Measurements from ENCODE around the gene ZFYVE26. TPM values are rescaled to one million over a fixed set of nuclear protein-coding genes. Genes with fewer than 3 reads are reported as not detected.

The ZFYVE26 gene
- total and polyA plus RNA-seq, 2 of the 8 experiments (the other 6 are each of a cell fraction or from before 2014, with no cell fraction given): 13.0 to 23.3 TPM

DNA sequence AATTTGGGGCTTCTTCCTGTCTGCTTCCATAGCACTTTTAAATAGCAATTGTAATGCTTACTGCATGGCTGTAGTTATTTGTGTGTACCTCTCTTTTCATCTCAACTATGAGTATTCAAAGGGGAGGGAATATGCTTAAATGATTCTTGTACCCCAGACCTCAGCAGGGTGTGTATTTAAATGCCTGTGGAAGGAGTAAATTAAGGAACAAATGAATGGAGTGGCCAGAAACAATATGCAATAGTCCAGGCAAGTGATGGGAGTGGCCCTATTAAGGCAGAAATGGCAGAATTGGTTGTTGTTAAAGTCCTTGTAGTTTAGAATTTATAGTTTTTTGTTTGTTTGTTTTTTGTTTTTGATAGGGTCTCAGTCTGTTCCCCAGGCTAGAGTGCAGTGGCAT is 4.7 kb upstream of the ZFYVE26 start:
- FAIRE-seq: no peak

More for the DNA sequence above, 4.7 kb upstream of the ZFYVE26 start:
- Histone ChIP-seq H2AK5ac (ENCODE audit: low read depth, low read length) (no peak overlapping the region), H3K4me3 (ENCODE audit: extremely low read depth in 1 of 4, insufficient read depth in 2 of 4, low read depth in 3 of 4, low read length in 4 of 4) (no peak overlapping the region), H2BK20ac (ENCODE audit: low read length) (no peak overlapping the region), H3K4ac (replicated peaks; ENCODE audit: insufficient read length, low read depth, low read length) (no peak overlapping the region), H2BK120ac (replicated peaks; ENCODE audit: low read depth, low read length) (no peak overlapping the region), H4K8ac (ENCODE audit: extremely low read depth, insufficient read depth, low read length) (no peak overlapping the region), H3K23me2 (ENCODE audit: low read depth, low read length) (peaks cover 3% of the 10 kb centered on the region; the same call in 1 of the 2 replicates), H3K4me1 (replicated peaks in 1 of 4; ENCODE audit: control insufficient read depth in 3 of 4, insufficient read depth in 4 of 4, low read length in 3 of 4) (peaks cover 0 to 6% (median 2%) of the 10 kb centered on the region in 4 experiments; a peak in 6 of 7 replicates), H3K9me3 (ENCODE audit: insufficient read depth in 2 of 2, low read depth in 1 of 2, low read length in 1 of 2) (no peaks in the 10 kb centered on the region), H2BK5ac (ENCODE audit: low read depth, low read length) (no peak overlapping the region), H3K56ac (replicated peaks; ENCODE audit: insufficient read length, low read depth, low read length) (no peak overlapping the region), H2BK15ac (ENCODE audit: low read length) (no peak overlapping the region), H3K4me2 (ENCODE audit: insufficient read depth in 1 of 2, low read depth in 2 of 2, low read length in 2 of 2) (peak overlapping the region; percentile 76 to 97; a peak in 2 of 4 replicates), H3K36me3 (ENCODE audit: control insufficient read depth in 2 of 4, insufficient read depth in 4 of 4, low read length in 3 of 4) (peaks cover 0 to 2% (median 0%) of the 10 kb centered on the region in 4 experiments; a peak in 2 of 8 replicates), H3K9ac (replicated peaks in 1 of 4; ENCODE audit: extremely low read depth in 1 of 4, low read depth in 3 of 4, low read length in 3 of 4) (no peak overlapping the region), H3K18ac (ENCODE audit: extremely low read depth, low read length) (no peak overlapping the region), H3K27me3 (replicated peaks in 1 of 4; ENCODE audit: control insufficient read depth in 3 of 4, extremely low read depth in 1 of 4, insufficient read depth in 3 of 4, low read length in 3 of 4) (no peaks in the 10 kb centered on the region), H4K20me1 (replicated peaks in 1 of 2; ENCODE audit: control insufficient read depth in 1 of 2, insufficient read depth in 2 of 2, low read length in 2 of 2) (no peaks in the 10 kb centered on the region), H2BK12ac (ENCODE audit: low read depth, low read length) (no peak overlapping the region), H2AFZ (ENCODE audit: low read length) (no peak overlapping the region), H3K79me2 (ENCODE audit: control insufficient read depth in 1 of 2, insufficient read depth in 2 of 2, low read length in 2 of 2) (peaks cover 0 to 7% of the 10 kb centered on the region in 2 experiments; a peak in 1 of 4 replicates), H4K5ac (ENCODE audit: insufficient read length, low read depth, low read length) (no peak overlapping the region), H3K23ac (ENCODE audit: insufficient read length) (no peak overlapping the region), H3K27ac (ENCODE audit: low read depth, low read length) (no peak overlapping the region), H3K14ac (ENCODE audit: insufficient read length) (no peak overlapping the region), H3K79me1 (ENCODE audit: low read depth, low read length) (no peaks in the 10 kb centered on the region), H4K91ac (replicated peaks; ENCODE audit: insufficient read length, low read length) (no peak overlapping the region)
- DNase-seq (ENCODE audit: low read depth in 1 of 2, low spot score in 2 of 2): no peak
- ChIA-PET CTCF (ENCODE audit: partially characterized antibody) (interaction anchor here (1.8 kb wide), 1 partner anchor 17 kb away, joined by 10 read pairs; no protein-coding TSS in a partner anchor), POLR2A (ENCODE audit: partially characterized antibody) (no interaction called here)
- TF ChIP-seq SRF (IDR thresholded peaks at IDR 0.05; ENCODE audit: low read depth, low read length) (no peak), CREB1 (IDR thresholded peaks at IDR 0.05) (no peak), CTBP2 (IDR thresholded peaks at IDR 0.05; ENCODE audit: borderline replicate concordance, insufficient read depth, insufficient read length, low read length) (no peak), RAD21 (IDR thresholded peaks at IDR 0.05 in 1 of 2, conservative IDR thresholded peaks at IDR 0.05 in 1 of 2; ENCODE audit: low read depth in 2 of 2, low read length in 2 of 2) (no peak)

All from H1 (cell line).